Testis (tissue), 2 donors: ENCODE results near the gene HEMK1.

Experiments
- POLR2A ChIP-seq: fragments of 450-650 bp; IDR thresholded peaks from one replicate; pipeline ENCODE4 v1.6.1; 2017; ENCODE audit warnings: antibody characterized with exemption, mild to moderate bottlenecking, moderate library complexity
- TF ChIP-seq, protein P1 (sequence below), 3 experiments: fragments of 450-650 bp in 2 of 3; fragments of 200-600 bp in 1 of 3; sonication (generic) in 1 of 3; IDR thresholded peaks; one replicate each; pipeline ENCODE4 v1.5.1; 2016 to 2019; ENCODE audit warnings: antibody characterized with exemption in 3 of 3, mild to moderate bottlenecking in 2 of 3, moderate library complexity in 1 of 3

DNA sequence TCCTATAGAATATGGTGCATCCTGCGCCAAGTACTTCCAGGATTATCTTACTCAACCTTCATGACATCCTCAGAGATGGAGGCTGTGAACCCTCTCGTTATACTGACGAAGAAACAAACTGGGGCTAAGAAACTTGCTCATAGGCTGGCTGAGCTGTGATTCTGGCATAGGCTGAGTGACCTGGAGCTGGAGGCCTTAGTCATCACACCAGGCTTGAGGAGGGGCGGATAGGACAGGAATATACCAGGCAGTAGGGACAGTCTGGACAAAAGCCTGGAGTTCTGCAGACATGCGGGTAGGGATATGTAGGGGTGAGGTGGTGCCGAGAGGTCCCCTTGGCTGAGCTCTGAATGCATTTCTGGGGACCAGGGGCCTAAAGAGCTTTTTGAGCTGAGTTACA lies 18.1 kb downstream of the HEMK1 start:
- TF ChIP-seq, protein P1, sequence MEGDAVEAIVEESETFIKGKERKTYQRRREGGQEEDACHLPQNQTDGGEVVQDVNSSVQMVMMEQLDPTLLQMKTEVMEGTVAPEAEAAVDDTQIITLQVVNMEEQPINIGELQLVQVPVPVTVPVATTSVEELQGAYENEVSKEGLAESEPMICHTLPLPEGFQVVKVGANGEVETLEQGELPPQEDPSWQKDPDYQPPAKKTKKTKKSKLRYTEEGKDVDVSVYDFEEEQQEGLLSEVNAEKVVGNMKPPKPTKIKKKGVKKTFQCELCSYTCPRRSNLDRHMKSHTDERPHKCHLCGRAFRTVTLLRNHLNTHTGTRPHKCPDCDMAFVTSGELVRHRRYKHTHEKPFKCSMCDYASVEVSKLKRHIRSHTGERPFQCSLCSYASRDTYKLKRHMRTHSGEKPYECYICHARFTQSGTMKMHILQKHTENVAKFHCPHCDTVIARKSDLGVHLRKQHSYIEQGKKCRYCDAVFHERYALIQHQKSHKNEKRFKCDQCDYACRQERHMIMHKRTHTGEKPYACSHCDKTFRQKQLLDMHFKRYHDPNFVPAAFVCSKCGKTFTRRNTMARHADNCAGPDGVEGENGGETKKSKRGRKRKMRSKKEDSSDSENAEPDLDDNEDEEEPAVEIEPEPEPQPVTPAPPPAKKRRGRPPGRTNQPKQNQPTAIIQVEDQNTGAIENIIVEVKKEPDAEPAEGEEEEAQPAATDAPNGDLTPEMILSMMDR (IDR thresholded peaks at IDR 0.05) = no peak
- TF ChIP-seq POLR2A = no peak
